ENCODE measurements around the gene GADD45B. TPM values are rescaled to one million over a fixed set of nuclear protein-coding genes. Genes with fewer than 3 reads are reported as not detected.
"Not testable (repeated sequence)": the region's sequence is repeated elsewhere in the genome, so short reads cannot be mapped to it uniquely, and the experiment has no call there.

The GADD45B gene
- total RNA-seq, 2 experiments from 2014 or later = 52.2 to 54.3 TPM

DNA sequence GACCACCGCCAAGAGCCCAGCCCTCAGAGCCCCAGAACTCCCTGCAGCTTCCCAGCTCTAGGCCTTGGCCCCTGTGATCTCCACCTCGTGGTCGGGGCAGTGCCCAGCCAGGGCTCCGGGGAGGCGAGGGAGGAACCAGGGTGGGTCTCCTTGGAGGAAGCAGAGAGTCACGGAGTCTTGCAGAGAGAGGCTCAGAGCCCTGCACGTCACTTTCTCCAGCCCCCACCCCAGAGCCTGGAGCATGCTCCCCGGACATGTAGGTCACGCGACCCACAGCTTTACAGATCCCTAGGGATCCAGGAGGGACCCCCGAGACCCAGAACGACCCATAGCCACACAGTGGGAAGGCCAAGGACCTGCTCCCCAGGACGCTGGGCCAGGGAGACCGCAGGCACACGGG lies 11.9 kb downstream of the GADD45B start:
- H3K27me3 Mint-ChIP-seq = peaks cover 55% of the 10 kb centered on the region
- POLR2A ChIA-PET = interaction anchor here (2.0 to 4.3 kb wide), 2 partner anchors 11 kb away, joined by 4 to 19 read pairs; partner anchors contain the start of gene GADD45B
- H3K4me3 Mint-ChIP-seq = no peak overlapping the region
- H3K36me3 Mint-ChIP-seq (ENCODE audit: low read depth) = no peaks in the 10 kb centered on the region
- CTCF ChIA-PET = no interaction called here
- DNase-seq = no peak
- no peak overlapping the region for H3K27ac Mint-ChIP-seq
- H3K4me1 Mint-ChIP-seq = peaks cover 27% of the 10 kb centered on the region
- H3K9me3 Mint-ChIP-seq = peaks cover 6% of the 10 kb centered on the region

DNA sequence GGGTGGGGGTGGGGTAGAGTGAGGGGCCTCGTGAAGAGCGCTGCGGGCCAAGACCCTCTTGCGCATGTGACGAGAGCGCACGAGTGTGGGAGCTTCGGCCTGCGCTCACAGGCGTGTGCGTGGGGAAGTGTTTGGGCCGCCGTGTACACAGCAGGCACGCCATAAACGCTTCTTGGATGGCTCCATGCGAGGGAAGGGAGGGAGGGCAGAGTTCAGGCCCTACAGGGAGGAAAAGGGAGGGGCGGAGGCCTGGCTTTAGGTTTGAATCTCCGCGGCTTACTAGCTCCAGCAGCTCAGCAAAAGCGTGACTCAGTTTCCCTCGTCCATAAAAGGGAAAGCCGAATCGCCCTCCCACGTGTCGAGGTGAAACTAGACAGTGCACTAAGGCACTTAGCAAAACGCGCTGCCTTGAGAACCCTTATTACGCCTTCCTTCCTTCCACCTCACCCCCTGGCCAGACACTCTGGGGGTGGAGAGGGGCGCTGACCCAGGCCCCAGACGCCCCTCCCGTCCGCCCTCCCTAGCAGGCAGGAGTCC lies 12.5 kb downstream of the GADD45B start:
- CTCF ChIA-PET = no interaction called here
- no peak for DNase-seq

DNA sequence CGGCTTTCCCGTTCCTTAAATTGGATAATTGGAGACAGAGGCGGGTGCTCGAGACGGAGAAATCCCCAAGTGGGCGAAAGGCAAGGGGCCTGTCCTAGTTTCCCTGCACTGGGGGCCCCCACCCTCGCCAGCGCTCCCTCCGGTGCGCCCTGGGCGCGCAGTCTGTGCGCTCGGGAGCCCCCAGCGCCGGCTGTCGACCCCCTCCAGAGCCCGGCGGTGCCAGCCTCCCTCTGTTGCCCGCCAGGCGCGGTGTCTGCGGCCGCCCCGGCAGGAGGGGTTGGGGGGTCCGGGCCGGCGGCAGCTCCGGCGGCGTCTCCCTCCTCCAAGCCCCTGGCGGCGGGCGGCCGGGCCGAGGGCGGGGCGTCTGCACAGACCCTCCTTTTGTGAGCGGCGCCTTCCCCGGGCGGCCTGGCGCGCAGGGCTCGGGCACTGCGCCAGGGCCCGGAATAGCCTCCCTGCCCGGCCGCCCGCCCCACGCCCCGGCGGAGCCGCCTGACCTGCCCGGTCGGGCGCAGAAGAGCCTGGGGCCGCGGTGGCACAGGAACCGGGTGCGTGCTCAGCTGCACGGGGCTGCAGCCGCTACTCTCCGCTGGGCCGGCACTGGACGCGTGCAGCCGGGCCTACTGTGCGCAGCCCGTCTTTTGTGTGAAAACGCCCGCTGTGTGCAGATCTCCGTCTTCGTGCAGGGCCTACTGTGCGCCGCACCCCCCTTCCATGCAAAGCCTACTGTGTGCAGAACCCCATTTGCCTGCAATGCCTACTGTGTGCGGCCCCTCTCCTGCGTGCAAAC lies 13.2 kb downstream of the GADD45B start:
- H3K27me3 Mint-ChIP-seq = peaks cover 63% of the 10 kb centered on the region
- ChIA-PET CTCF (no interaction called here), POLR2A (interaction anchor here (0.9 to 4.3 kb wide), 3 partner anchors 10 to 32 kb away, joined by 4 to 19 read pairs (median 4); partner anchors contain the start of genes GADD45B and LMNB2)

More for the DNA sequence above, 12.5 kb downstream of the GADD45B start:
- Mint-ChIP-seq H3K27ac (no peak overlapping the region), H3K36me3 (ENCODE audit: low read depth) (no peaks in the 10 kb centered on the region), H3K9me3 (peaks cover 3% of the 10 kb centered on the region), H3K4me1 (peaks cover 27% of the 10 kb centered on the region), H3K4me3 (no peak overlapping the region), H3K27me3 (peaks cover 57% of the 10 kb centered on the region)
- POLR2A ChIA-PET = interaction anchor here (0.9 to 4.3 kb wide), 3 partner anchors 11 to 32 kb away, joined by 4 to 19 read pairs (median 4); partner anchors contain the start of genes GADD45B and LMNB2

DNA sequence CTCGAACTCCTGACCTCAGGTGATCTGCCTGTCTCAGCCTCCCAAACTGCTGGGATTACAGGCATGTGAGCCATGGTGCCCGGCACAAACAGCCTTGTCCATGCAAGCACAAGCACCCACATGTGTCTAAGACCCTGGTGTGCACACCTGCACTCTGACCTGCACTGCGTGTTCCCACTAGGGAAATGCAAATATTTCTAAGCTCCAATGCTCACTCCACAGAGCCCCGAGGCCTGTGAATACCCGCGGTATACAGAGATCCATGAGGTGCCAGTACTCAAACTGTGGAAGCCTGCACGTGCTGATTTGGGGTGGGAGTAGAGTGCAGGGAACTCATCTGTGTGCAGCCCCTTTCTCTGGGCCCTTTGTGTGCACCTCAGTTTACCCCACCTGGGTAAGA lies 14.7 kb downstream of the GADD45B start:
- Mint-ChIP-seq H3K9me3 (no peaks in the 10 kb centered on the region), H3K27me3 (peaks cover 60% of the 10 kb centered on the region), H3K4me1 (peaks cover 36% of the 10 kb centered on the region), H3K36me3 (ENCODE audit: low read depth) (no peaks in the 10 kb centered on the region), H3K27ac (no peak overlapping the region), H3K4me3 (no peak overlapping the region)
- POLR2A ChIA-PET = interaction anchor here (4.3 kb wide), 1 partner anchor 14 kb away, joined by 19 read pairs; the partner anchor contains the start of gene GADD45B
- CTCF ChIA-PET = interaction anchor here (1.3 kb wide), 1 partner anchor 13 kb away, joined by 3 read pairs; no protein-coding TSS in a partner anchor
- no peak for DNase-seq

More for the DNA sequence above, 13.2 kb downstream of the GADD45B start:
- no peak for DNase-seq
- Mint-ChIP-seq H3K9me3 (peaks cover 3% of the 10 kb centered on the region), H3K27ac (no peak overlapping the region), H3K36me3 (ENCODE audit: low read depth) (no peaks in the 10 kb centered on the region), H3K4me3 (no peak overlapping the region), H3K4me1 (peaks cover 31% of the 10 kb centered on the region)

DNA sequence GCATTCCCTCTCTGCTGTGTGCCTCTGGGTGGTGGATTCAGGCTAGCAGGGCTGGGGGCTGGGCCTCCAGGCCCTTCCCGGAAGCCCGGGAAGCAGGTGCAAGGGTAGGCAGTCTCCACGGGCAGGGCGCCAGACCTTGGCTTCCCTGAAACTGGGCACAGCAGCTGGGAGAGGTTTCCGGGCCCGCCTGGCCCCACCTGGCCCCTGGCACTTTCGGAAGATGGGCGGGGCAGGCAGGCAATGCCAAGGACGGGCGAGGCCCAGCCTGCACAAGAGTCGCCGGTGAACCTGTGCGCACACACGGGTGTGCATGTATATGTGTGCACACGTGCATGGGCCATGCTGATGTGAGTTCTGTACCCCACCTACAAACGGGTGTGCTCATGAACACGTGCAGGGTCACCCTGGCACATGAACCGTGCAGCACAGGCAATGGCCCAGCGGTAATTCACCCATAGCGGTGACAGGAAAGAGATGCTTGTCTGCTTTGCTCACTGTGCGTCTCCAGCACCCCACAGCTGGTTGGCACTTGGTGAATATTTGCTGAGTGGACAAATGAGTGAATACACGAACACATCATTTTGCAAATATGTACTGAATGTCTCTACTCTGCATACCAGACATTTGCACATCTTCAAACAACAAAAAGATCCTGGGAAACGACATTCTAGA lies 15.3 kb downstream of the GADD45B start:
- DNase-seq = no peak
- Mint-ChIP-seq H3K4me1 (peaks cover 42% of the 10 kb centered on the region), H3K9me3 (no peaks in the 10 kb centered on the region), H3K27ac (no peak overlapping the region), H3K4me3 (no peak overlapping the region), H3K36me3 (ENCODE audit: low read depth) (no peaks in the 10 kb centered on the region), H3K27me3 (peaks cover 58% of the 10 kb centered on the region)
- ChIA-PET CTCF (interaction anchor here (1.3 kb wide), 1 partner anchor 12 kb away, joined by 3 read pairs; no protein-coding TSS in a partner anchor), POLR2A (interaction anchor here (8.8 kb wide), 1 partner anchor 14 kb away, joined by 127 read pairs; the partner anchor contains the start of gene GADD45B)

DNA sequence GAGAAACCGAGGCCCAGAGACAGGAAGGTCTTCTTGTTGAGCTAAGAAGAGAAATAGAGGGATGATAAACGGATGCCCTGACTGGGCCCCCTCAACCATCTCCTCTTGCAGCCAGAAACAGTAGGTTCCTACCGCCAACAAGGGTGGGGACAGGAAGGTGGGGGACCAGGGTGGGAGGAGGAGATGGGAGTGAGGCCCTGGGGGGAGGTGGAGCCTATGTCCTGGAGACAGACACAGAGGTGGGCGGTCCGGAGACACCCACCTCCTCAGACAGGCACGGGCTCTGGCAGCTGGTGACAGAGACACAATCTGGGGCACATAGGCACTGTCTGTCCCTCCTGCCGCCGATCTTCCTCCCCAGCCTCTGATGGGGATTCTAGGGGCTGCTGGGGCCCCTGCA lies 16.9 kb downstream of the GADD45B start:
- Mint-ChIP-seq H3K27ac (no peak overlapping the region), H3K27me3 (peaks cover 48% of the 10 kb centered on the region)

DNA sequence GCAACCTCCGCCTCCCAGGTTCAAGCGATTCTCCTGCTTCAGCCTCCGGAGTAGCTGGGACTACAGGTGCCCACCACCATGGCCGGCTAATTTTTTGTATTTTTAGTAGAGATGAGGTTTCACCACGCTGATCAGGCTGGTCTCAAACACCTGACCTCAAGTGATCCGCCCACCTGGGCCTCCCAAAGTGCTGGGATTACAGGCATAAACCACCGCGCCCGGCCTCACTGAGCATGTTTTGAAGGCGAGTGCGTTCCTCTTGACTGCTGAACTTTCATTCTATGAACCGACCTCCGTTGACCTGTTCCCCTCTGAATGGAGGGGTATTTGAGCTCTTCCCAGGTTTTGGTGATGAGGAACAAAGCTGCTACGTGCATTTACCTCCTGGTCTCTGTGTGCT lies 17.5 kb downstream of the GADD45B start:
- Mint-ChIP-seq H3K4me1 (peaks cover 46% of the 10 kb centered on the region), H3K27me3 (peaks cover 44% of the 10 kb centered on the region)
- ChIA-PET CTCF (interaction anchor here (0.6 to 2.4 kb wide), 2 partner anchors 91 to 118 kb away, joined by 3 to 8 read pairs; no protein-coding TSS in a partner anchor), POLR2A (interaction anchor here (1.0 to 8.8 kb wide), 4 partner anchors 9 to 16 kb away, joined by 3 to 127 read pairs (median 4); partner anchors contain the start of gene GADD45B)
- not testable (repeated sequence) for H3K4me3 Mint-ChIP-seq; H3K9me3 Mint-ChIP-seq; H3K27ac Mint-ChIP-seq; DNase-seq; H3K36me3 Mint-ChIP-seq (ENCODE audit: low read depth)

More for the DNA sequence above, 16.9 kb downstream of the GADD45B start:
- no peak for DNase-seq
- H3K9me3 Mint-ChIP-seq = no peaks in the 10 kb centered on the region
- ChIA-PET POLR2A (interaction anchor here (1.3 to 8.8 kb wide), 3 partner anchors 11 to 121 kb away, joined by 3 to 127 read pairs (median 5); partner anchors contain the start of gene GADD45B), CTCF (interaction anchor here (1.0 kb wide), 1 partner anchor 17 kb away, joined by 4 read pairs; the partner anchor contains the start of gene GADD45B)
- H3K36me3 Mint-ChIP-seq (ENCODE audit: low read depth) = no peaks in the 10 kb centered on the region
- no peak overlapping the region for H3K4me3 Mint-ChIP-seq
- peaks cover 45% of the 10 kb centered on the region for H3K4me1 Mint-ChIP-seq

DNA sequence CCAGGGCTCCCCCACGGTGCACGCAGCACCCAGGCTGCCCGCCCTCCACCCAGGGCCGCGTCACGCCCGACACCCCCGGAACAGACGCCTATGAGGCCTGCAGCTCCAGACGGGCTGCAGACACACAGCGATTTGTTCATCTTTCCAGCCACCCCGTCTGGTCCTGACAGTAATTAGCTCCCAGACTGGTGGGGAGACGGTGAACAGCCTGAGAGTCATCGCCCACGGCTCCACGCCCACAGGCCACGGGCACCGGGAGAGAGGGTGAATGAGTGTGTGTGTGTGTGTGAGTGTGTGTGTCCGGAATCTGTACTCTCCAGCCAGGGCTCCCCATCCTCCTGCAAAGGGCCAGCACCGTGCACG lies 18.1 kb downstream of the GADD45B start:
- Mint-ChIP-seq H3K4me1 (peaks cover 44% of the 10 kb centered on the region), H3K9me3 (no peaks in the 10 kb centered on the region), H3K4me3 (peak overlapping the region; percentile 73), H3K27ac (no peak overlapping the region), H3K36me3 (ENCODE audit: low read depth) (no peaks in the 10 kb centered on the region), H3K27me3 (peaks cover 40% of the 10 kb centered on the region)
- no peak for DNase-seq
- CTCF ChIA-PET = interaction anchor here (1.5 to 2.4 kb wide), 2 partner anchors 18 to 117 kb away, joined by 8 read pairs; partner anchors contain the start of gene GADD45B
- POLR2A ChIA-PET = interaction anchor here (1.0 to 8.8 kb wide), 4 partner anchors 10 to 17 kb away, joined by 3 to 127 read pairs (median 4); partner anchors contain the start of gene GADD45B

DNA sequence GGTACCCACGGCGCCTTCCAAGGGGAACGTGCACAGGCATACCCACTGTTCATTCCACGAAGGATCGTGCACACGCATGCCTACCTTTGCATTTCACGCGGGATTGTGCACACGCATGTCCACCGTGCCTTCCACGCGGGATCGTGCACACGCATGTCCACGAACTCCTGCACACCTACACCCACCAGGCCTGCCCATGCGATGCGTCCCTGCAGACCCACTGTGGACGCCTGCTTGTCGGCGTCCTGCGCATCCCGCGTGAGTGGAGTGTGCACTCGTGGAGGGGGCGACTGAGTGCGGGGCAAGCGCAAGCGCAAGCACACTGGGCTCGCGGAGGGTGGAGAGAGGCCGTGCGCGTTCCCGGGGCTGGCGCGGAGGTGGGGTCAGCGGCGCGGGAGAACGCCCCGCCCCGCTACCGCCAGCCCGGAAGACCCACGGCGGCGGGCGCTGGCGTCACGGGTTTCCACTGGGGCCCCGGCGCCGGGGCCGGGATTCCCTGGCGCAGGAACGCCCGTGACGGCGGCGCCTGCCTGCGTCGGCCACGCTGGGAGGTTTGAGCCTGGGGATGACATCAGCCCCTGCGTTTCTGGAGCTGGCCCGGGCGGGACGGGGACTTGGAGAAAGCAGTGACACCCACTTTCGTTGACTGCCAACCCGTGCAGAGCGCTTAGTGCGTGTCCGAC lies 18.7 kb downstream of the GADD45B start:
- POLR2A ChIA-PET = interaction anchor here (0.8 to 8.8 kb wide), 11 partner anchors 9 to 126 kb away, joined by 3 to 127 read pairs (median 4); partner anchors contain the start of gene GADD45B
- peaks cover 38% of the 10 kb centered on the region for H3K27me3 Mint-ChIP-seq
- CTCF ChIA-PET = interaction anchor here (0.6 to 2.4 kb wide), 4 partner anchors 10 to 428 kb away, joined by 3 to 8 read pairs (median 6); partner anchors contain the start of gene GADD45B
- peaks cover 45% of the 10 kb centered on the region for H3K4me1 Mint-ChIP-seq
- peak overlapping the region; percentile 73 for H3K4me3 Mint-ChIP-seq
- H3K36me3 Mint-ChIP-seq (ENCODE audit: low read depth) = no peaks in the 10 kb centered on the region
- peak; percentile 69 for DNase-seq
- no peaks in the 10 kb centered on the region for H3K9me3 Mint-ChIP-seq
- H3K27ac Mint-ChIP-seq = peak overlapping the region; percentile 65

DNA sequence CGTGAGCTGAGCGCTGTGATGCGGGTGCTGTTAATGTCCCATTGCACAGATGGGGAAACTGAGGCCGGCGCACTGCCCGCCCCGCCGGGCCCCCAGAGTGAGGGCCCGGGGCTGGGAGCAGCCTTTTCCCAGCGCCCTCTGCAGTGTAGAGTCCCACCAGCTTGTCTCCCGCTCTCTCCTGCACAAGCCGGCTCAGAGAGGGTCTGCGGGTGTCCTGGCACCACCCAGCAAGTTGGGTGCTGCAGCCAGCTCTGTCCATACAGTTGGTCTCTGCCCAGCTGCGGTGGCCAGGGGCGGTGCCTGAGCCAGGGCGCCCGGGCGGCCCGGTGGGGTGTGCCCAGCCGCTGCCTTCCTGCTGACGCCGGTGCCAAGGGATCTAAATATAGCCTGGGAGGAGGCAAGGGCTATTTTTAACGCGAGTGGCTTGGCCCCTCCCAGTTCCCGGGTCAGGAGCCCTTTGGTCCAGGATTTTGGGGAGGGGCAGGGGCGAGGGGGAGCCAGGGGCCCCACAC lies 19.3 kb downstream of the GADD45B start:
- peaks cover 40% of the 10 kb centered on the region for H3K27me3 Mint-ChIP-seq
- H3K9me3 Mint-ChIP-seq = no peaks in the 10 kb centered on the region
- ChIA-PET CTCF (interaction anchor here (0.6 to 2.4 kb wide), 4 partner anchors 11 to 429 kb away, joined by 3 to 8 read pairs (median 6); partner anchors contain the start of gene GADD45B), POLR2A (interaction anchor here (0.8 to 8.8 kb wide), 10 partner anchors 8 to 126 kb away, joined by 3 to 127 read pairs (median 4); partner anchors contain the start of gene GADD45B)
- H3K27ac Mint-ChIP-seq = peak overlapping the region; percentile 49
- H3K4me3 Mint-ChIP-seq = peak overlapping the region; percentile 61
- peaks cover 47% of the 10 kb centered on the region for H3K4me1 Mint-ChIP-seq
- DNase-seq = peak; percentile 58
- no peaks in the 10 kb centered on the region for H3K36me3 Mint-ChIP-seq (ENCODE audit: low read depth)

DNA sequence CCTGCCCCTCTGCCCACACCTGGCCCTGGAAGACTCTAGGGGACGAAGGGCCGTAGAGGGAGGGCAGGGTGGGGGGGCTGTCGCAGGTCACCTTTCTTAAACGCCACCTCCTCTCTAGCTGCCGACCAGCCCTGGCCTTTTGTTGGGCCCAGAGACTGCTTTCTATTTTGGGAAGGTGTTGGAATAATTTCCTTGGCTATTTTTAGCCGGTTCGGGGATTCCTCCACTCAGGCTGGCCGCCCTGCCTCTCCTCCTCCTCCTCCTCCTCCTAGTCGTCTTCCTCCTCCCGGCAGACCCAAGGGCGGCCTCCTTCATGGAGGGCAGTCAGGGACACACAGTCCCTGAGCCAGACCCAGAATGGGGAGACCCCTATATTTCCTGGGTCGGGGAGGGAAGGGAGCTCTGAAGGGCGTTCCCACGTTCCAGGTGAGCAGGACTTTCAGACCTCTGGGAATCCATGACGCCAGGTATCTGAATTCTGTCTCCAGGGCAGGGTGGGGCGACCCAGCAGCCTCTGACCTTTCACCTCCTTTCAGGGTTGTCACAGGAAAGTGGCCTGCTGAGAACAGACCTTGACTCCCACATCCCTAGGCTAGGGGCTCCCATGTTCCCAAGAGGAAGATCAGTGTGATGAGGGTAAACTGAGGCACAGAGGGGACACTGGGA lies 19.9 kb downstream of the GADD45B start:
- Mint-ChIP-seq H3K27me3 (peaks cover 37% of the 10 kb centered on the region), H3K4me3 (peak overlapping the region; percentile 63), H3K36me3 (ENCODE audit: low read depth) (no peaks in the 10 kb centered on the region), H3K9me3 (no peaks in the 10 kb centered on the region), H3K27ac (peak overlapping the region; percentile 59), H3K4me1 (peaks cover 46% of the 10 kb centered on the region)
- ChIA-PET CTCF (interaction anchor here (0.8 to 2.5 kb wide), 3 partner anchors 11 to 20 kb away, joined by 3 to 8 read pairs (median 5); partner anchors contain the start of gene GADD45B), POLR2A (interaction anchor here (0.9 to 8.8 kb wide), 7 partner anchors 8 to 125 kb away, joined by 3 to 127 read pairs (median 5); partner anchors contain the start of gene GADD45B)
- DNase-seq = no peak

Data from activated CD4-positive, alpha-beta memory T cell treated with anti-CD3 and anti-CD28 coated beads, Interleukin-2, amount 10 ng/mL, durations not matched to agents 7 days and 5 days (primary cell).